Measurements from ENCODE around the gene CFAP157. TPM values are rescaled to one million over a fixed set of nuclear protein-coding genes. Genes with fewer than 3 reads are reported as not detected.

Gene CFAP157
- total and polyA plus RNA-seq, 2 donors (not counting 3 experiments of a cell fraction or from before 2014, with no cell fraction given), result 0.03 TPM; not detected in 1

DNA sequence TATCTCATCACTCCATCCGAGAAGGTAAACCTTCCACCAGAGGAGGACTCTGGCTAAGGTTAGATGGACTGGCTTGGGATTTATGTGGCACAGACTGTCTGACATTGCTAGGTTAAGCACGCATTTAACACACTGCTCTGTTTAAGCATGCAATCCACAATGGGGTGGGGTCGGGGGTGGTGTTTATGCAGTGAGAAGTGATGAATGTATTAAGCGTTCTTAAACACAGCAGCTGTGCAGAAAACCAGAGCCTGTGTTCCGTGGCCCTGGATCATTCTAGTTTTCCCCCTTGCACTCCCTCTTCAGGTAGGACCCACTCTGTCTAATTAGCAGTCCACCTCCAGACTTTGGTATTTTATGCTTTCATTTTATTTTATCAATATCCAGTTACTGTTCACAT, 48.4 kb upstream of the CFAP157 start:
- intact Hi-C loops (cut with micrococcal nuclease) (no loop called here), dilution Hi-C loops (cut with MboI; ENCODE audit: extremely low pct_ligation_motif_present, low sequenced_read_pairs) (no loop called here)
- no peak for TF ChIP-seq POLR2A (IDR thresholded peaks at IDR 0.05; ENCODE audit: low read depth, low read length)
- TF ChIP-seq JUN (IDR thresholded peaks at IDR 0.05; ENCODE audit: borderline replicate concordance, insufficient read depth, insufficient read length, low read depth), result no peak
- no peak for TF ChIP-seq POLR2AphosphoS5 (IDR thresholded peaks at IDR 0.05; ENCODE audit: insufficient read depth, low read depth, low read length)
- TF ChIP-seq EZH2 (IDR thresholded peaks at IDR 0.05; ENCODE audit: borderline replicate concordance, low read depth, low read length, severe bottlenecking), result no peak
- TF ChIP-seq, protein P1, sequence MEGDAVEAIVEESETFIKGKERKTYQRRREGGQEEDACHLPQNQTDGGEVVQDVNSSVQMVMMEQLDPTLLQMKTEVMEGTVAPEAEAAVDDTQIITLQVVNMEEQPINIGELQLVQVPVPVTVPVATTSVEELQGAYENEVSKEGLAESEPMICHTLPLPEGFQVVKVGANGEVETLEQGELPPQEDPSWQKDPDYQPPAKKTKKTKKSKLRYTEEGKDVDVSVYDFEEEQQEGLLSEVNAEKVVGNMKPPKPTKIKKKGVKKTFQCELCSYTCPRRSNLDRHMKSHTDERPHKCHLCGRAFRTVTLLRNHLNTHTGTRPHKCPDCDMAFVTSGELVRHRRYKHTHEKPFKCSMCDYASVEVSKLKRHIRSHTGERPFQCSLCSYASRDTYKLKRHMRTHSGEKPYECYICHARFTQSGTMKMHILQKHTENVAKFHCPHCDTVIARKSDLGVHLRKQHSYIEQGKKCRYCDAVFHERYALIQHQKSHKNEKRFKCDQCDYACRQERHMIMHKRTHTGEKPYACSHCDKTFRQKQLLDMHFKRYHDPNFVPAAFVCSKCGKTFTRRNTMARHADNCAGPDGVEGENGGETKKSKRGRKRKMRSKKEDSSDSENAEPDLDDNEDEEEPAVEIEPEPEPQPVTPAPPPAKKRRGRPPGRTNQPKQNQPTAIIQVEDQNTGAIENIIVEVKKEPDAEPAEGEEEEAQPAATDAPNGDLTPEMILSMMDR (IDR thresholded peaks at IDR 0.05; ENCODE audit: extremely low read depth in 1 of 2, insufficient read depth in 1 of 2, low read depth in 1 of 2, low read length in 2 of 2), result no peak
- no peak for TF ChIP-seq MYC (IDR thresholded peaks at IDR 0.05; ENCODE audit: low read depth, low read length)
- no peak for TF ChIP-seq FOS (IDR thresholded peaks at IDR 0.05; ENCODE audit: borderline replicate concordance, insufficient read depth, low read length)
- TF ChIP-seq GATA2 (IDR thresholded peaks at IDR 0.05; ENCODE audit: insufficient read depth, insufficient read length, low read depth, low read length), result no peak
- TF ChIP-seq, protein P2, sequence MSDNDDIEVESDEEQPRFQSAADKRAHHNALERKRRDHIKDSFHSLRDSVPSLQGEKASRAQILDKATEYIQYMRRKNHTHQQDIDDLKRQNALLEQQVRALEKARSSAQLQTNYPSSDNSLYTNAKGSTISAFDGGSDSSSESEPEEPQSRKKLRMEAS (IDR thresholded peaks at IDR 0.05; ENCODE audit: insufficient read depth, insufficient read length), result no peak
- Histone ChIP-seq H4K20me1 (replicated peaks; ENCODE audit: control insufficient read depth, extremely low read depth, insufficient read depth, low read length) (no peaks in the 10 kb centered on the region), H3K79me2 (ENCODE audit: control insufficient read depth, insufficient read depth, low read length) (no peaks in the 10 kb centered on the region), H2AFZ (ENCODE audit: low read depth, low read length) (no peak overlapping the region), H3K4me2 (ENCODE audit: insufficient read depth, low read length) (no peak overlapping the region), H3K4me1 (ENCODE audit: control insufficient read depth, extremely low read depth, insufficient read depth, low read length) (no peaks in the 10 kb centered on the region), H3K27me3 (ENCODE audit: control insufficient read depth in 2 of 2, insufficient read depth in 2 of 2, low read length in 2 of 2) (no peaks in the 10 kb centered on the region), H3K9me1 (replicated peaks; ENCODE audit: control insufficient read depth, extremely low read depth, insufficient read depth, low read length) (no peaks in the 10 kb centered on the region), H3K9me3 (replicated peaks; ENCODE audit: control insufficient read depth, insufficient read depth, low read length) (no peaks in the 10 kb centered on the region), H3K9ac (replicated peaks; ENCODE audit: extremely low read depth, insufficient read depth, low read length) (no peak overlapping the region), H3K36me3 (ENCODE audit: control insufficient read depth in 2 of 2, extremely low read depth in 1 of 2, insufficient read depth in 2 of 2, low read length in 2 of 2) (peaks cover 6 to 14% of the 10 kb centered on the region in 2 experiments), H3K27ac (ENCODE audit: insufficient read depth, low read depth, low read length) (no peak overlapping the region), H3K4me3 (replicated peaks in 1 of 3; ENCODE audit: insufficient read depth in 1 of 3, low read depth in 1 of 3, low read length in 3 of 3) (no peak overlapping the region)
- no TSS peak for BruUV-seq (replicated peaks)
- ChIA-PET CTCF (interaction anchor here (0.7 kb wide), 1 partner anchor 11 kb away, joined by 3 read pairs; no protein-coding TSS in a partner anchor), POLR2A (no interaction called here)
- no peak for FAIRE-seq
- no peak for DNase-seq (ENCODE audit: low read depth, low spot score)

Measured in endothelial cell of umbilical vein (primary cell).